ENCODE results near the gene WDR31.

Gene WDR31

DNA sequence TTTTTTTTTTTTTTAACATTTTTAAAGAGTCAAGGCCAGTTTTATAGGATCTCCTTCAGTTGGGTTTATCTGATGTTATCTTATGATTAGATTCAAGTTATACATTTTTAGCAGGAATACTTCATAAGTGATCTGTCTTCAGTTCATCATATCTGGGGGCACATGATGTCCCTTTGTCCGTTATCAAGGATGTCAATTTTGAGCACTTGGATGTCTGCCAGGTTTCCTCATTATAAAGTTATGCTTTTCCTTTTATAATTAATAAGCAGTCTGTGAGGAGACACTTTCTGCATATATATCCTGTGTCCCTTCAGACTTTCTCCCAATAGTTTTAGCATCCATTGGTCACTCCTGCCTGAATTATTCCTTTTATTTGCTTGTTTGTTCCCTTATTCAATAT lies 24.9 kb upstream of the WDR31 start:
- DNase-seq (ENCODE audit: low read depth) = no peak
- no peak overlapping the region for H3K4me3 ChIP-seq (ENCODE audit: low read depth, low read length)
- TF ChIP-seq, protein P1, sequence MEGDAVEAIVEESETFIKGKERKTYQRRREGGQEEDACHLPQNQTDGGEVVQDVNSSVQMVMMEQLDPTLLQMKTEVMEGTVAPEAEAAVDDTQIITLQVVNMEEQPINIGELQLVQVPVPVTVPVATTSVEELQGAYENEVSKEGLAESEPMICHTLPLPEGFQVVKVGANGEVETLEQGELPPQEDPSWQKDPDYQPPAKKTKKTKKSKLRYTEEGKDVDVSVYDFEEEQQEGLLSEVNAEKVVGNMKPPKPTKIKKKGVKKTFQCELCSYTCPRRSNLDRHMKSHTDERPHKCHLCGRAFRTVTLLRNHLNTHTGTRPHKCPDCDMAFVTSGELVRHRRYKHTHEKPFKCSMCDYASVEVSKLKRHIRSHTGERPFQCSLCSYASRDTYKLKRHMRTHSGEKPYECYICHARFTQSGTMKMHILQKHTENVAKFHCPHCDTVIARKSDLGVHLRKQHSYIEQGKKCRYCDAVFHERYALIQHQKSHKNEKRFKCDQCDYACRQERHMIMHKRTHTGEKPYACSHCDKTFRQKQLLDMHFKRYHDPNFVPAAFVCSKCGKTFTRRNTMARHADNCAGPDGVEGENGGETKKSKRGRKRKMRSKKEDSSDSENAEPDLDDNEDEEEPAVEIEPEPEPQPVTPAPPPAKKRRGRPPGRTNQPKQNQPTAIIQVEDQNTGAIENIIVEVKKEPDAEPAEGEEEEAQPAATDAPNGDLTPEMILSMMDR (IDR thresholded peaks at IDR 0.05; ENCODE audit: low read depth, low read length, missing control alignments) = no peak
- in situ Hi-C loops (cut with HindIII; ENCODE audit: low sequenced_read_pairs) = no loop called here

DNA sequence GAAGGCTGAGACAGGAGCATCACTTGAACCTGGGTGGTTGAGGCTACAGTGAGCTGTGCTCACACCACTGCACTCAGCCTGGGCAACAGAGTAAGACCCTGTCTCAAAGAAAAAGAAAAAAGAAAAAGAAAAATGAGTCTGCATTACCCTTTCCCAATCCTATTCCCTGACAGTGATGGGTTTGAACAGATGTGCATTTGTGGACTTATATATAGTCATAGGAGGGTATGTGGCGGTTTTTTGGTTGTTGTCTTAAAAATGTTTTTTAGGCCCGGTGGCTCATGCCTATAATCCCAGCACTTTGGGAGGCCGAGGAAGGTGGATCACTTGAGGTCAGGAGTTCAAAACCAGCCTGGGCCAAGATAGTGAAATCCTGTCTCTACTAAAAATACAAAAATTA lies 23.3 kb upstream of the WDR31 start:
- TF ChIP-seq, protein P1 (IDR thresholded peaks at IDR 0.05; ENCODE audit: low read depth, low read length, missing control alignments) = no peak
- in situ Hi-C loops (cut with HindIII; ENCODE audit: low sequenced_read_pairs) = no loop called here
- no peak overlapping the region for H3K4me3 ChIP-seq (ENCODE audit: low read depth, low read length)
- no peak for DNase-seq (ENCODE audit: low read depth)

DNA sequence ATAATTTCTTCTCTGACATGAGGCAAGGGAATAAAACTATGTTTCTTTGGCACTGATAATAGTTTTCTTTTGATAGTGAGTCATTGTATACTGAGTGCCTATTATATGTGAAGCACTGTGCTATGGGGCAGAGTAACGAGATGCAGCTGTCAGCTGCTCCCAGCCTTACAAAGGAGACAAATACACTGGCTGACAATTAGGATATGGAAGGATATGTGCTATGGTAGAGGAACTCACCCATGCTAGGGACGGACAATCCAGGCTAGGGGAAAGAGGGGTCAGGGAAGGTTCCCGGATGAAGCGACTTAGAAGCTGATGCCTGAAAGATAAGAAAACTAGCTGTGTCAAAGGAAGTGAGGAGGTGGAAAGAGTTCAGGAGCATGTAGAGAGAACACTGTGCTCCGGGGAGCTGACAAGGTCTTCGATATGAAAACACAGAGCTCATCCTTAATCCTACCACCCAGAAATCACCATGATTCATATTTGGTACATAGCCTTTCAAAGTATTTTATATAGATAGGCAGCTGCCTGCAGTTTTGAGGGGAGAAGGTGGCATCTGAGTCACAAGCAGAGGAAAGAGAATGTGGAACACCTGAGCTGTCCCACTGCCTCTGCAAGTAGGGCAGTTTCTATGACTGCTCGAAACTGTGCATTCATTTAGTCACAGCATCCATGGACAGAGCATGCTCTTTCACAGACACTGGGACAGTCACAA lies 21.4 kb upstream of the WDR31 start:
- in situ Hi-C loops (cut with HindIII; ENCODE audit: low sequenced_read_pairs) = no loop called here
- DNase-seq (ENCODE audit: low read depth) = no peak
- no peak overlapping the region for H3K4me3 ChIP-seq (ENCODE audit: low read depth, low read length)
- TF ChIP-seq, protein P1 (IDR thresholded peaks at IDR 0.05; ENCODE audit: low read depth, low read length, missing control alignments) = no peak

DNA sequence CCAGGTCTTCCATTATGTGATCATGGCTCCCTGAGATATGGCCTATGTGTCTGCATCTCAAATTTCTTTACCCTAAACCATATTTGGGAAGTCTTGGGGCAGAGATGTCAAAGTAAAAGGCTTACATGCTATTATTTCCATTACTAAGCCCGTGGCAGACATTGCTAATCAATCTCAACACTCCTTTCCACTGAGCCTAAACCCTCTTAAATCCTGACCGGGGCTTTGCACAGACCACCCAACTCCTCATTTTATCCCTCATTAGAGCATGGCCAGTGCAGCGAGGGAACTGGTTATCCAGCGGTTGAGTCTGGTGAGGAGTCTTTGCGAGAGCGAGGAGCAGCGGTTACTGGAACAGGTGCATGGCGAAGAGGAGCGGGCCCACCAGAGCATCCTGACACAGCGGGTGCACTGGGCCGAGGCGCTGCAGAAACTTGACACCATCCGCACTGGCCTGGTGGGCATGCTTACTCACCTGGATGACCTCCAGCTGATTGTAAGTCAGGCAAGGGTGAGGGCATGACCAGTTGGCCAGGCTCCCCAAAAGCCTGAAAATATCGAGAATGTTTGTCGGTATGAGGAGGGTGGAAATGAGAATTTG lies 20.3 kb upstream of the WDR31 start:
- TF ChIP-seq, protein P1 (IDR thresholded peaks at IDR 0.05; ENCODE audit: low read depth, low read length, missing control alignments) = no peak
- in situ Hi-C loops (cut with HindIII; ENCODE audit: low sequenced_read_pairs) = no loop called here
- DNase-seq (ENCODE audit: low read depth) = no peak
- no peak overlapping the region for H3K4me3 ChIP-seq (ENCODE audit: low read depth, low read length)

DNA sequence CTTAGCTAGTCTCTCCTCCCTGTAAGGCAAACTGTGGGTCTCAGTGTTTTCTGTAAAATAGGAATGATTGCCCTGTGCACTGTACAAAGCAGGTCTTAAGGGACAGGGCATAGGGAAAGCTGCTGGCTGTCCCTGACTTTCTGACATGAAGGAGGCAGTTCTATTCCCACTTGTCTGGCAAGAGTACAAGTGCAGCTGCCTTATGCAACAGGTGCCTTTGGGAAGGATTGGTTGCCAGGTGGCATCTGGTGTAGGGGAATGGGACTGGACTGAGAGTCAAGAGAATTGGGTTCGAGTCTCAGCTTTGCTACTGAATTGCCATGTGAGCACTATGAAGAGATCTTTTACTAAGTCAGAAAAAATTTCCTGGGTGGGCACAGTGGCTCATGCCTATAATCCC lies 19.3 kb upstream of the WDR31 start:
- DNase-seq (ENCODE audit: low read depth) = no peak
- TF ChIP-seq, protein P1 (IDR thresholded peaks at IDR 0.05; ENCODE audit: low read depth, low read length, missing control alignments) = no peak
- no peak overlapping the region for H3K4me3 ChIP-seq (ENCODE audit: low read depth, low read length)
- in situ Hi-C loops (cut with HindIII; ENCODE audit: low sequenced_read_pairs) = no loop called here

DNA sequence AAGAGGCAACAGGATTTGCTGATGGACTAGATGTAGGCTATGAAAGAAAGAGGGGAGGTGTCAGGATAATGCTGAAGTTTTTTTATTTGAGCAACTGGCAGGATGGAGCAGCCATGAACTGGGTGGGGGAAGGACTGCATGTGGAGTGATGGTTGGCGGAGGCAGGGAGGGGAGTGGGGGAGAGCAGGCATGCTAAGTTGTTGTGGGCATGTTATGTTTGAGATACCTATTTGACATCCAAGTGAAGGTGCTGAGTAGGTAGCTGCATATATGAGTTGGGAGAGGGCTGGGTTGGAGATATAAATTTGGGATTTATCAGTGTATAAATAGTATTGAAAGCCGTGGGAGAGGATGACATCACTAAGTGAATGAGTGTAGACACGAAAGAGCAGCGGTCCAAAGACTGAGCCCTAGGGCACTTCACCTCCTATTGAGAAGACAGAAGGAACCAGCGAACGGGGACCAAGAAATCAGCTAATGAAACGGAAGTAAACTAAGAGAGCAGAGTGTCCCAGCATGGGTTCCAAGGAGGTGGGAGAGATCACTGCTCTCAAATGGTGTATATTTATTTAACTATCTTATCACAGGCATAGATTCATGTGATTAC lies 16.7 kb upstream of the WDR31 start:
- no peak overlapping the region for H3K4me3 ChIP-seq (ENCODE audit: low read depth, low read length)
- TF ChIP-seq, protein P1 (IDR thresholded peaks at IDR 0.05; ENCODE audit: low read depth, low read length, missing control alignments) = no peak
- in situ Hi-C loops (cut with HindIII; ENCODE audit: low sequenced_read_pairs) = no loop called here
- DNase-seq (ENCODE audit: low read depth) = no peak

Measured in astrocyte of the cerebellum (primary cell).